Thyroid gland (tissue), 4 donors: ENCODE data around the gene CREB3. TPM values are rescaled to one million over a fixed set of nuclear protein-coding genes. Genes with fewer than 3 reads are reported as not detected.

Experiments
- DNase-seq, 2 donors: peaks; one replicate each; pipeline ENCODE4 v3.0.0-alpha.2; 2019
- H3K27ac ChIP-seq, 3 donors: fragments of 200-600 bp; sonication (generic); 1 replicate in 2 of 3; 2 replicates in 1 of 3; pipeline ENCODE4 v1.5.1; 2016 to 2019; ENCODE audit warnings: mild to moderate bottlenecking in 1 of 3, moderate library complexity in 1 of 3
- H3K27me3 ChIP-seq: fragments of 200-600 bp; sonication (generic); one replicate; pipeline ENCODE4 v1.5.1; 2019
- H3K36me3 ChIP-seq, 2 donors: fragments of 200-600 bp; sonication (generic); one replicate each; pipeline ENCODE4 v1.5.1; 2016 to 2019
- H3K4me1 ChIP-seq, 2 donors: fragments of 200-600 bp; sonication (generic); one replicate each; pipeline ENCODE4 v1.5.1; 2017 to 2019
- H3K4me3 ChIP-seq, 3 donors: fragments of 200-600 bp; sonication (generic); replicated peaks in 1 of 3; 1 replicate in 2 of 3; 2 replicates in 1 of 3; pipeline ENCODE4 v1.5.1; 2016; ENCODE audit warnings: mild to moderate bottlenecking in 1 of 3
- H3K9me3 ChIP-seq: fragments of 200-600 bp; sonication (generic); one replicate; pipeline ENCODE4 v1.5.1; 2017
- POLR2A ChIP-seq, 2 donors: fragments of 450-650 bp; IDR thresholded peaks; one replicate each; pipeline ENCODE4 v1.6.1; 2017; ENCODE audit warnings: antibody characterized with exemption in 2 of 2, mild to moderate bottlenecking in 2 of 2, moderate library complexity in 1 of 2
- WGBS, 2 donors: methylation state at CpG; one replicate each; pipeline ENCODE4 v1.1.5; 2017; 5-methylcytosine and 5-hydroxymethylcytosine counted together
- intact Hi-C: fragments of 100-400 bp; cut with DNase I; formaldehyde crosslinking; loops from one replicate; pipeline ENCODE4 v1.15.1; 2023
- total RNA-seq, 4 donors: library from RNA; depleted of rRNA; stranded (reverse); fragments of >200 nt; gene quantifications; one replicate each; pipeline ENCODE4 v1.2.3, GENCODE V29; 2016
- TF ChIP-seq, protein P1 (sequence below), 6 experiments: fragments of 200-600 bp in 3 of 6; fragments of 450-650 bp in 3 of 6; sonication (generic) in 3 of 6; IDR thresholded peaks; one replicate each; pipeline ENCODE4 v1.5.1; 2016 to 2019; ENCODE audit warnings: antibody characterized with exemption in 6 of 6, mild to moderate bottlenecking in 2 of 6, inconsistent platforms in 1 of 6, moderate library complexity in 1 of 6

The CREB3 gene
- total RNA-seq, 4 donors from 2014 or later, result 44.9 to 73.0 (median 51.3) TPM

DNA sequence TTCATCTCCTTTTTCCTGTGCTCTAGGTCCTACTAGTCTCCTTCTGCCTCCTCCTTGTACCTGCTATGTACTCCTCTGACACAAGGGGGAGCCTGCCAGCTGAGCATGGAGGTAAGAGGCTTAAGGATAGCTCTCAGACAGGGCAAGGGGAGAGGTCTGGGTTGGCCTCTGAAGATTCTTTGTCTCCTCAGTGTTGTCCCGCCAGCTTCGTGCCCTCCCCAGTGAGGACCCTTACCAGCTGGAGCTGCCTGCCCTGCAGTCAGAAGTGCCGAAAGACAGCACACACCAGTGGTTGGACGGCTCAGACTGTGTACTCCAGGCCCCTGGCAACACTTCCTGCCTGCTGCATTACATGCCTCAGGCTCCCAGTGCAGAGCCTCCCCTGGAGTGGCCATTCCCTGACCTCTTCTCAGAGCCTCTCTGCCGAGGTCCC lies 3.8 kb downstream of the CREB3 start:
- peaks cover 59 to 64% of the 10 kb centered on the region in 2 donors for H3K36me3 ChIP-seq
- intact Hi-C loops, result no loop called here
- H3K27me3 ChIP-seq, result no peaks in the 10 kb centered on the region
- no peak overlapping the region for H3K4me3 ChIP-seq
- peak in 1 of 2 donors; percentile 5 for TF ChIP-seq POLR2A (IDR thresholded peaks at IDR 0.05)
- TF ChIP-seq, protein P1, sequence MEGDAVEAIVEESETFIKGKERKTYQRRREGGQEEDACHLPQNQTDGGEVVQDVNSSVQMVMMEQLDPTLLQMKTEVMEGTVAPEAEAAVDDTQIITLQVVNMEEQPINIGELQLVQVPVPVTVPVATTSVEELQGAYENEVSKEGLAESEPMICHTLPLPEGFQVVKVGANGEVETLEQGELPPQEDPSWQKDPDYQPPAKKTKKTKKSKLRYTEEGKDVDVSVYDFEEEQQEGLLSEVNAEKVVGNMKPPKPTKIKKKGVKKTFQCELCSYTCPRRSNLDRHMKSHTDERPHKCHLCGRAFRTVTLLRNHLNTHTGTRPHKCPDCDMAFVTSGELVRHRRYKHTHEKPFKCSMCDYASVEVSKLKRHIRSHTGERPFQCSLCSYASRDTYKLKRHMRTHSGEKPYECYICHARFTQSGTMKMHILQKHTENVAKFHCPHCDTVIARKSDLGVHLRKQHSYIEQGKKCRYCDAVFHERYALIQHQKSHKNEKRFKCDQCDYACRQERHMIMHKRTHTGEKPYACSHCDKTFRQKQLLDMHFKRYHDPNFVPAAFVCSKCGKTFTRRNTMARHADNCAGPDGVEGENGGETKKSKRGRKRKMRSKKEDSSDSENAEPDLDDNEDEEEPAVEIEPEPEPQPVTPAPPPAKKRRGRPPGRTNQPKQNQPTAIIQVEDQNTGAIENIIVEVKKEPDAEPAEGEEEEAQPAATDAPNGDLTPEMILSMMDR (IDR thresholded peaks at IDR 0.05), result peak; percentile 38 to 80 (median 62)
- H3K9me3 ChIP-seq, result no peaks in the 10 kb centered on the region
- H3K27ac ChIP-seq, result no peak overlapping the region
- peaks cover 12 to 15% of the 10 kb centered on the region in 2 donors for H3K4me1 ChIP-seq
- 37 to 47% methylated on average over 4 to 5 of the region's 5 CpGs for whole genome bisulfite sequencing, 2 donors
- peak; percentile 65 to 70 for DNase-seq

DNA sequence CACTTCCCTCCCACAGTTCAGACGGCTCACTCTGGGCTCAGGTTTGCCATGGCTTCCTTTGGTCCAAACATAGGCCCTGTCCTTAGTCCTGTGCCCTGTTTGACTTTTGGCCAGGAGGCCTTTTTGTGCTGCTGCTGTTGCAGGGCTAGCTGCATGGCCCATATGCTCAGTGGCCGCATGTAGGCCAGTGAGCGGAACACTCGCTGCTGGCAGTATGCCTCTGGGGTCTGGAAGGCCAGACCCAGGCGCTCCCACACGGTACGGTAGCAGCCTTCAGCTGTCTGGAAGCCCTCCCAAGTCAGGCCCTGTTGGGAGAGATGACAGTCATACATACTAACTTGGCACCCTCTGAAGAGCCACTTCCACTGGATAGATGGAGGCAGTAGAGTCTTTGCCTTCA lies 4.7 kb downstream of the CREB3 start:
- peaks cover 66 to 69% of the 10 kb centered on the region in 2 donors for H3K36me3 ChIP-seq
- intact Hi-C loops, result no loop called here

DNA sequence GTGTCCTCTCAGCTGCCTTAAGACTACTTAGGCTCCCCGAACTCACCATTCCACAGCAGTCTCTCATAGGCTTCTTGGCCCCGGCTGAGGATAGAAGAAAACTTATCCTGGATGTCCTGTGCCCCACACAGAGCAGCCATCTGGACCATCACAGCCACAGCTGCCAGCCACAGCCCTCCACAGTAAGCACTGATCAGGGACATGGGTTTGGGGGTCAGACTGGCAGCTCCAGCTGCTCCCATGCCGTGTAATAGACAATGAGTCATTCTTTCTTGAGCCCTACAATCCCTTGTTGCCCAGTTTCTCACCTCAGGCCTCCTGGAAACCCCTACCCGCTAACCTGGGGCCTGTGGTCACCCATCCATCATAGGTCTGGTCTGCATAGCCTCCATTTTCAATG lies 5.7 kb downstream of the CREB3 start:
- 91 to 94% methylated on average over 4 of the region's 4 CpGs for WGBS, 2 donors
- no peaks in the 10 kb centered on the region for H3K9me3 ChIP-seq
- intact Hi-C loops, result no loop called here
- H3K27ac ChIP-seq, result no peak overlapping the region
- TF ChIP-seq, protein P1 (IDR thresholded peaks at IDR 0.05), result no peak
- no peak for TF ChIP-seq POLR2A (IDR thresholded peaks at IDR 0.05)
- DNase-seq, result no peak
- H3K4me3 ChIP-seq, result no peak overlapping the region
- H3K27me3 ChIP-seq, result no peaks in the 10 kb centered on the region
- H3K36me3 ChIP-seq, result peaks cover 71 to 78% of the 10 kb centered on the region in 2 donors
- H3K4me1 ChIP-seq, result peaks cover 8 to 10% of the 10 kb centered on the region in 2 donors

More for the DNA sequence above, 4.7 kb downstream of the CREB3 start:
- Histone ChIP-seq H3K9me3 (no peaks in the 10 kb centered on the region), H3K27me3 (no peaks in the 10 kb centered on the region), H3K27ac (no peak overlapping the region), H3K4me1 (peaks cover 11 to 14% of the 10 kb centered on the region in 2 donors), H3K4me3 (no peak overlapping the region)
- no peak for TF ChIP-seq POLR2A (IDR thresholded peaks at IDR 0.05)
- TF ChIP-seq, protein P1 (IDR thresholded peaks at IDR 0.05), result no peak
- no peak for DNase-seq
- WGBS, 2 donors, result 86 to 94% methylated on average over 1 to 7 of the region's 7 CpGs

DNA sequence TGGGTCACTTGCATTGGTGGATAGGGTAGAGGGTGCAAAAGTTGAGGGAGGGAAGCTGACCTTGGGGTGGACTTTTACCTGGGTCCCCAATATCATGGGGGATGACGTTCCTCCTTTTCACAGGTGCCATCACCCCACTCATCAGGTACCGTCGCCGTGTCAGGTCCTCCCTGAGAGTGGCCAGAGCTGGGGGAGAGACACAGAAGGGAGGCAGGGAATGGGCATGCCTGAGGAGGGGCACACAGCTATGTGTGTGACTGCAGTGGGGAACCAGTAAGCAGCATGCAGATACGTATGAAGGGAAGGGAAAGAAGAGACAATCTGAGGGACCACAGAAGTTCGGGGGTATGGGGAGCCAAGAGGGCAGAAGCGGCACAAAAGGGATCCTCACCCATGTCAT lies 6.5 kb downstream of the CREB3 start:
- WGBS, 2 donors, result 86 to 95% methylated on average over 7 of the region's 7 CpGs
- no peak for DNase-seq
- intact Hi-C loops, result no loop called here
- H3K36me3 ChIP-seq, result peaks cover 77 to 86% of the 10 kb centered on the region in 2 donors
- TF ChIP-seq, protein P1 (IDR thresholded peaks at IDR 0.05), result no peak
- TF ChIP-seq POLR2A (IDR thresholded peaks at IDR 0.05), result no peak
- no peak overlapping the region for H3K27ac ChIP-seq
- peaks cover 2% of the 10 kb centered on the region in 2 donors for H3K4me1 ChIP-seq
- no peaks in the 10 kb centered on the region for H3K27me3 ChIP-seq
- H3K9me3 ChIP-seq, result no peaks in the 10 kb centered on the region
- no peak overlapping the region for H3K4me3 ChIP-seq

DNA sequence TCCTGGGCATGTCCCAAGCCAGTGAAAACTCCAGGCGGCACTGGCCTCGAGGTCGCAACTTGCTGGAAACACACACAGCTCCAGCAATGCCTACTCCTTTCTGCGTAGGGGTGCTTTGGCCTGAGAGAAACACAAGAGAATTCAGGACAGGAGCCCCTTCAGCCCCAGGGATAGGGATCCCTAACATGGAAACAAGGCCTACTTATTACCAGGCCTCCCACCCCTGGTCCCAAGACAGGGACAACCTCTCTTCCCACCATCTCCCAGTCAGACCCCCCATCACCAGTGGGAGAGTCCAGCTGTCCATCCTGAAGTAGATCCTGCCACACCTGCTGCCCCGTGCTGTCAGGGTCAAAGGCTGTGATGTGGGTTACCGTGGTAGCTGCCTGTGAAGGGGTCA lies 7.8 kb downstream of the CREB3 start:
- no peak overlapping the region for H3K27ac ChIP-seq
- 91 to 100% methylated on average over 5 to 6 of the region's 6 CpGs for WGBS, 2 donors
- intact Hi-C loops, result loop anchor here (10.0 kb wide), 1 partner anchor 85 kb away; the partner anchor contains the start of genes FAM221B and TMEM8B
- H3K4me1 ChIP-seq, result no peaks in the 10 kb centered on the region
- H3K9me3 ChIP-seq, result no peaks in the 10 kb centered on the region
- no peak overlapping the region for H3K4me3 ChIP-seq
- no peaks in the 10 kb centered on the region for H3K27me3 ChIP-seq
- H3K36me3 ChIP-seq, result peaks cover 78 to 89% of the 10 kb centered on the region in 2 donors
- DNase-seq, result no peak
- no peak for TF ChIP-seq POLR2A (IDR thresholded peaks at IDR 0.05)
- TF ChIP-seq, protein P1 (IDR thresholded peaks at IDR 0.05), result no peak
